Smooth muscle cell (in vitro differentiated cells): ENCODE measurements around the gene STXBP6. TPM values are rescaled to one million over a fixed set of nuclear protein-coding genes. Genes with fewer than 3 reads are reported as not detected.
A peak's percentile ranks its signal among the peaks of the same experiment; 100 is the strongest.

Experiments
- DNase-seq: peaks from one replicate; lab custom pipeline; 2025; ENCODE audit not compliant: unreplicated experiment; lab: John Stamatoyannopoulos, UW
- H2AFZ ChIP-seq: fragments of 200-600 bp; sonication (generic); 2 replicates; pipeline ENCODE4 v1.6.0; 2016; ENCODE audit warnings: antibody characterized with exemption, low read depth, mild to moderate bottlenecking
- H3F3A ChIP-seq: fragments of 200-600 bp; sonication (generic); 2 replicates; pipeline ENCODE4 v1.6.0; 2017; ENCODE audit warnings: antibody characterized with exemption, low read depth
- H3K27ac ChIP-seq: fragments of 200-600 bp; sonication (generic); 2 replicates; pipeline ENCODE4 v1.5.1; 2016; ENCODE audit warnings: low read depth, mild to moderate bottlenecking
- H3K27me3 ChIP-seq: fragments of 200-600 bp; sonication (generic); 2 replicates; pipeline ENCODE4 v1.6.1; 2016; ENCODE audit warnings: low read depth, mild to moderate bottlenecking
- H3K36me3 ChIP-seq: fragments of 200-600 bp; sonication (generic); 2 replicates; pipeline ENCODE4 v1.5.1; 2016; ENCODE audit warnings: low read depth
- H3K4me1 ChIP-seq: fragments of 200-600 bp; sonication (generic); 2 replicates; pipeline ENCODE4 v1.5.1; 2016; ENCODE audit warnings: low read depth
- H3K4me2 ChIP-seq: fragments of 200-600 bp; sonication (generic); 2 replicates; pipeline ENCODE4 v1.6.0; 2016; ENCODE audit warnings: mild to moderate bottlenecking
- H3K4me3 ChIP-seq: fragments of 200-600 bp; sonication (generic); 2 replicates; pipeline ENCODE4 v1.5.1; 2016; ENCODE audit warnings: mild to moderate bottlenecking
- H3K79me2 ChIP-seq: fragments of 200-600 bp; sonication (generic); 2 replicates; pipeline ENCODE4 v1.6.0; 2016; ENCODE audit warnings: low read depth, mild to moderate bottlenecking
- H3K9ac ChIP-seq: fragments of 200-600 bp; sonication (generic); 2 replicates; pipeline ENCODE4 v1.6.0; 2016; ENCODE audit warnings: low read depth
- H3K9me3 ChIP-seq: fragments of 200-600 bp; sonication (generic); replicated peaks from 2 replicates; pipeline ENCODE4 v1.5.1; 2016; ENCODE audit warnings: low read depth
- H4K20me1 ChIP-seq: fragments of 200-600 bp; sonication (generic); 2 replicates; pipeline ENCODE4 v1.6.0; 2016; ENCODE audit warnings: low read depth
- WGBS: methylation state at CpG from one replicate; pipeline ENCODE4 v1.1.7; 2016; ENCODE audit warnings: low lambda C conversion rate; 5-methylcytosine and 5-hydroxymethylcytosine counted together
- polyA plus RNA-seq: library from polyadenylated mRNA; unstranded; fragments of >200 nt; fragmentation: Nextera tagmentation; extraction: Ambion mirVana; gene quantifications from 2 replicates; pipeline ENCODE4 v1.2.1, GENCODE V29; 2016
- total RNA-seq: library from RNA; depleted of rRNA; stranded (reverse); fragments of >200 nt; gene quantifications from 2 replicates; pipeline ENCODE4 v1.2.3, GENCODE V29; 2014
- TF ChIP-seq, protein P1 (sequence below): fragments of 200-600 bp; sonication (generic); IDR thresholded peaks from 2 replicates; pipeline ENCODE4 v1.5.1; 2017; ENCODE audit warnings: borderline replicate concordance, mild to moderate bottlenecking, antibody characterized with exemption; ENCODE audit not compliant: insufficient read depth, poor library complexity, severe bottlenecking

STXBP6 gene
- total and polyA plus RNA-seq, 2 experiments from 2014 or later = 144 to 170 TPM

DNA sequence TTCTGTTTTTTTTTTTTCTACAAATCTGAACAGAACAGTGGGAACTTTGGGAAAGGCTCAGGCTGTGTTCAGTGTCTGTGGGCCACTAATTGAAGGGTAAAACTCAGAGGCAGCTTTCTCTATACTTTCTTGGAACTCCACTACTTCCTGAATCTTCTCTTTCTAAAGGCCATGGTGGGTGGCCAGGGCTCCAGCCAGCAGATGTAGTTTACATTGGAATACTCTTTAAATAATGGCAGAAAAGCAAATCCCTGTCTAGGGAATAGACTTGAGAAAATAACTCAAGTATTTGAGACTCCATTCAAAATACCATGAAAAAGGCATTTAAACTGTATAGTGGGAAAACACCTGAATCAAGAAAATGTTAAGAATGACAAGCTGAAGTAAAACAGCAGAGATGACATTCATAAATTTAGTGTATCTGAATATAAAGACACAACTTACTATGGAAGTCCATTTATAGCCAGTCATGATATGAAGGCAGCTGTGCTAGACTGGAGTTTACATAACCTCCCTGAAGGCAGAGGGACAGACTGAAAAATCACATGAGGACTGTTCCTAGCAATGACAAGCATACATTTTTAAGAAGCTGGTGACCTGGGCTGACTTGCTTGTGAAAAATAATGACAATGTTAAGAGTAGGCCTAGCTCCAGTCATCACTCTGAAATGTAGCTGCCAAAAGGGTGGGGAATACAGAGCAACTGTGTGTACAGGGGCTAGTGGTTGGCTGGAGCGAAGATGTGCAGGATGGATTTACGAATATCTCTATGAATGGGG, 168.6 kb downstream of the STXBP6 start:
- Histone ChIP-seq H3K27ac (peak overlapping the region; percentile 48), H3K36me3 (no peaks in the 10 kb centered on the region), H2AFZ (no peak overlapping the region), H3K4me2 (peak overlapping the region; percentile 53), H3F3A (peaks cover 8% of the 10 kb centered on the region), H3K79me2 (peaks cover 91% of the 10 kb centered on the region), H3K9ac (no peak overlapping the region), H3K9me3 (no peaks in the 10 kb centered on the region), H3K4me1 (peaks cover 16% of the 10 kb centered on the region), H3K4me3 (no peak overlapping the region), H4K20me1 (peaks cover 94% of the 10 kb centered on the region), H3K27me3 (no peaks in the 10 kb centered on the region)
- WGBS = 98% methylated on average over 2 of the region's 2 CpGs
- TF ChIP-seq, protein P1, sequence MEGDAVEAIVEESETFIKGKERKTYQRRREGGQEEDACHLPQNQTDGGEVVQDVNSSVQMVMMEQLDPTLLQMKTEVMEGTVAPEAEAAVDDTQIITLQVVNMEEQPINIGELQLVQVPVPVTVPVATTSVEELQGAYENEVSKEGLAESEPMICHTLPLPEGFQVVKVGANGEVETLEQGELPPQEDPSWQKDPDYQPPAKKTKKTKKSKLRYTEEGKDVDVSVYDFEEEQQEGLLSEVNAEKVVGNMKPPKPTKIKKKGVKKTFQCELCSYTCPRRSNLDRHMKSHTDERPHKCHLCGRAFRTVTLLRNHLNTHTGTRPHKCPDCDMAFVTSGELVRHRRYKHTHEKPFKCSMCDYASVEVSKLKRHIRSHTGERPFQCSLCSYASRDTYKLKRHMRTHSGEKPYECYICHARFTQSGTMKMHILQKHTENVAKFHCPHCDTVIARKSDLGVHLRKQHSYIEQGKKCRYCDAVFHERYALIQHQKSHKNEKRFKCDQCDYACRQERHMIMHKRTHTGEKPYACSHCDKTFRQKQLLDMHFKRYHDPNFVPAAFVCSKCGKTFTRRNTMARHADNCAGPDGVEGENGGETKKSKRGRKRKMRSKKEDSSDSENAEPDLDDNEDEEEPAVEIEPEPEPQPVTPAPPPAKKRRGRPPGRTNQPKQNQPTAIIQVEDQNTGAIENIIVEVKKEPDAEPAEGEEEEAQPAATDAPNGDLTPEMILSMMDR = no peak
- no peak for DNase-seq

DNA sequence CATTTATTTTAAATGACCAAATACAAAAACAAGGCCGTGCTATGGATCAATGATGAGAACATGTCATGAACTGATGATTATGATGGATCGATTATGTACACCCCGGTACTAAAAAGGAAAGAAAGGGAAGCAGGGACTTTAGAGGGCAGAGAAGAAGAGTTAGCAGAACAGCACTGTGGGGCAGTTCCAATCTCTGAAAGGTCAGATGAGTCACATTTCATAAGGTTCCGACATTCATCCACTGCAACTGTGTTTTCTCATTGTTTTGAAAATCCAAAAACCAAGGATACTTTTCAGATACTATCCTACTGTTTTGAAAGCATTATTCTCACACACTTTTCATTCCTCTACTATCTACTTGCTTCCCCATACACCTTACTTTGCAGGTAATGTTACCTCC, 169.3 kb downstream of the STXBP6 start:
- no peak for DNase-seq
- Histone ChIP-seq H3K9ac (no peak overlapping the region), H4K20me1 (peaks cover 94% of the 10 kb centered on the region), H3K79me2 (peaks cover 88% of the 10 kb centered on the region), H3F3A (peaks cover 8% of the 10 kb centered on the region), H3K27me3 (no peaks in the 10 kb centered on the region), H3K4me1 (peaks cover 16% of the 10 kb centered on the region), H2AFZ (no peak overlapping the region), H3K4me2 (peak overlapping the region; percentile 53), H3K9me3 (no peaks in the 10 kb centered on the region), H3K36me3 (no peaks in the 10 kb centered on the region), H3K4me3 (no peak overlapping the region), H3K27ac (peak overlapping the region; percentile 48)
- WGBS = 60% methylated on average over 4 of the region's 4 CpGs
- TF ChIP-seq, protein P1 = no peak

DNA sequence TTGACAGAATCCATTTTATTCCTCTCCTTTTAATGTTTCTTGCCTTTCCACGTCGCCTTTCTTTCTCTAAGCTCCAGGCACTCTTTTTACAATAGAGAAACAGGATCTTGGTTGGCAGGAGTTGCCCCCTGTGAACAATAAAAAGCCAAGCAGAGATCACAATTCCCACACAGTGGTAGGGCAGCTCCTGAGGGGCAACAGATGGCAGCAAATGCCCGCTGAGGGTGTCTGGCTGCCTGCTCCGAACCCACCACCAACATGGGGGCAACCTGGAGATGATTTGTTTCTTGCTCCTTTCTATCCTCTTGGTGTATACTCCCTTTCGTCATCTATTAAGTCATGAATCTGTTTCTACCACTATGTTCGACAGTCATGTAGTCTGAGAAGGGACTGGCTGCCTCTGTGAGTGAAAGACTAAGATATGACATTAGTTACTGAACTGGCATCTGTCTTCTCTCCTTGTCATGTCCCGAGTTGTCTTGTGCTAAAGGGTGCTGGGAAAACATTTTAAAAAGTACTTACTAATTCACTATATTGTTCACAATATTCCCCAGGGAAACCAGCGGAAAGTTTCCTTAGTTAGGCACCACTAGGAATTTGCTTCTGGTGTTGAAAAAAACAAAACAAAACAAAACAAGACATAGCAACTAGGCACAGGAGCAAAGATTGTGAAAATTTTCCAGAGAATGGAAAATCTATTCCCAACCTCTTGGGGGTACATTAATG, 170.1 kb downstream of the STXBP6 start:
- no peaks in the 10 kb centered on the region for H3K36me3 ChIP-seq
- peaks cover 8% of the 10 kb centered on the region for H3F3A ChIP-seq
- H3K9ac ChIP-seq = no peak overlapping the region
- H3K79me2 ChIP-seq = peaks cover 88% of the 10 kb centered on the region
- 88% methylated on average over 8 of the region's 8 CpGs for WGBS
- peak overlapping the region; percentile 48 for H3K27ac ChIP-seq
- no peaks in the 10 kb centered on the region for H3K27me3 ChIP-seq
- TF ChIP-seq, protein P1 = no peak
- peaks cover 94% of the 10 kb centered on the region for H4K20me1 ChIP-seq
- H3K4me3 ChIP-seq = no peak overlapping the region
- peak overlapping the region; percentile 53 for H3K4me2 ChIP-seq
- H3K4me1 ChIP-seq = peaks cover 16% of the 10 kb centered on the region
- no peak for DNase-seq
- H3K9me3 ChIP-seq = no peaks in the 10 kb centered on the region
- H2AFZ ChIP-seq = no peak overlapping the region
